HG03280 (cell line): ENCODE results near the gene ZMYND15.
"Not testable (repeated sequence)": the region's sequence is repeated elsewhere in the genome, so short reads cannot be mapped to it uniquely, and the experiment has no call there.

Experiments
- ATAC-seq: cut with Tn5 transposase; IDR thresholded peaks from one replicate; pipeline ENCODE4 v1.9.1; 2021; ENCODE audit warnings: mild to moderate bottlenecking, moderate library complexity; ENCODE audit not compliant: unreplicated experiment

The ZMYND15 gene, protein sequence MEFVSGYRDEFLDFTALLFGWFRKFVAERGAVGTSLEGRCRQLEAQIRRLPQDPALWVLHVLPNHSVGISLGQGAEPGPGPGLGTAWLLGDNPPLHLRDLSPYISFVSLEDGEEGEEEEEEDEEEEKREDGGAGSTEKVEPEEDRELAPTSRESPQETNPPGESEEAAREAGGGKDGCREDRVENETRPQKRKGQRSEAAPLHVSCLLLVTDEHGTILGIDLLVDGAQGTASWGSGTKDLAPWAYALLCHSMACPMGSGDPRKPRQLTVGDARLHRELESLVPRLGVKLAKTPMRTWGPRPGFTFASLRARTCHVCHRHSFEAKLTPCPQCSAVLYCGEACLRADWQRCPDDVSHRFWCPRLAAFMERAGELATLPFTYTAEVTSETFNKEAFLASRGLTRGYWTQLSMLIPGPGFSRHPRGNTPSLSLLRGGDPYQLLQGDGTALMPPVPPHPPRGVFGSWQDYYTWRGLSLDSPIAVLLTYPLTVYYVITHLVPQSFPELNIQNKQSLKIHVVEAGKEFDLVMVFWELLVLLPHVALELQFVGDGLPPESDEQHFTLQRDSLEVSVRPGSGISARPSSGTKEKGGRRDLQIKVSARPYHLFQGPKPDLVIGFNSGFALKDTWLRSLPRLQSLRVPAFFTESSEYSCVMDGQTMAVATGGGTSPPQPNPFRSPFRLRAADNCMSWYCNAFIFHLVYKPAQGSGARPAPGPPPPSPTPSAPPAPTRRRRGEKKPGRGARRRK

DNA sequence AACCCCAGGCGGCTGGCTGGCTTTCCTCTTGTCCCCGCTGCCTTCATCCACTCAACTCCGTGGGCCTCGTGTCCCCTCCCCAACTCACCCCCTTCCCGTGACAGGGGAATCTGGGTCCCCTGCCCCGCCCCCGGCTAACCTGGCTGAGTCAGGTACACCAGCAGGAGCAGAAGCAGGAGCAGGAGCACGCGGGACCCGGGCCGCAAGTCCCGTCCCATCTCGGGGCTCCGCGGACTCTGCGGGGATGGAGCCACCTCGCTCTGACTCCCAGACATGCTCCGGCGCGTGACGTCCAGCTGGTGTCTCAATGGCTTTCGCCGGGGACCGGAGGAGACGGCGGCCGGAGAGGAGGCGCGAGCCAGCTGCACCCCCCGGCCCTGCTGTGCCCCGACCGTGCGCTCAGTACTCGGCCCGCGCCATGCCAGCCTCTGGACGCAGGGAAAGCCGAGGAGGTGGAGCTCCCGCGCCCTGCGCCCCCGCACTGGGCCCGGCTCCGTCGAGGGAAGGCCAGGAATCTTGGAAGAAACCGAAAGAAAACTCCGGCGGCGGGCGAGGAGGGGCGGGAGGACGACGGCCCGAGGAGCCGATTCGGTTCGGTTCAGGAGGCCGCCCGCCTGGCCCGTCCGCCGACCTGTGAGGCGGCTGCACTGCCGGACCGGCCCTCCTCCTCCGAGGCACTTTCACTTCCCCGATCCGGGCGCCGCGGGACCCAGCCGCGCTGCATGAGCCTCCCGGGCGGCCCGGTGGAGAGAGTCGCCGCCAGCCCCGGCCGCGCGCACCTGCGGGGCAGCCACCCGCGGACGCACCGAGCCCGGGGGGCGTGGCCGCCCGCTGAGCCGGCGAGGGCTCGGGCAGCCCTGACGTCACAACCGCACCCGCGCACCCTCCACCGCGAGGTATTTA is at the start of gene ZMYND15, which contains the start of gene CXCL16:
TSS of gene ZMYND15 (plus strand) at position 712 of the 903 bp plus-strand sequence. CDS start 716 bp downstream, outside the sequence.
TSS of gene CXCL16 (minus strand) at position 807 of the 903 bp plus-strand sequence. CDS start at position 218, 589 bp downstream.
- ATAC-seq, result peak; percentile 49

DNA sequence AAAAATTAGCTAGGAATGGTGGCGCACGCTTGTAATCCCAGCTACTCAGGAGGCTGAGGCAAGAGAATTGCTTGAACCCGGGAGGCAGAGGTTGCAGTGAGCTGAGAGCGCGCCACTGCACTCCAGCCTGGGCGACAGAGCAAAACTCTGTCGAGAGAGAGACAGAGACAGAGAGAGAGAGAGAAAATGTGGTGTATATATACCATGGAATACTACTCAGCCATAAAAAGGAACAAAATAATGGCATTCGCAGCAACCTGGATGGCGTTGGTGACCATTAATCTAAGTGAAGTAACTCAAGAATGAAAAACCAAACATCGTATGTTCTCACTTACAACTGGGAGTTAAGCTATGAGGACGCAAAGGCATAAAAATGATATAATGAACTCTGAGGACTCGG is 49.8 kb upstream of the ZMYND15 start:
- not testable (repeated sequence) for ATAC-seq

DNA sequence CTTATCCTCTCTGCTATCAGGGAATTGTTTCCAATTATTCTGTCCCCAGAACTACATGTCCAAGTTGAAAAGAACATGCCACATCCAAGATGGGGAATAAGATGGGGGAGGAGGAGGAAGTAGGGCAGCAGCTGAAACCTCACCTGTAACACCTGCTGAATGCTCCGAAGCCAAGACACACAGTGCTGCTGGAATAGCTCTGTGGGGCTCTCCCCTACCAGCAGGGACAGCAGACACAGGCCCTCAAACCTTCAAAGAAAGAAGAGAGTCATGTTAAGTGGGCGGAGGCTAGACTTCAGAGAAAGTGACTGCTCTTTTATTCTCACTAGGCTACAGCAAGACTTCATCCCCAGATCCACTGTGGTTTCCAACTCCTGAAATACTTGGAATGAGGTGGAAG is 48.9 kb upstream of the ZMYND15 start:
- ATAC-seq, result no peak

DNA sequence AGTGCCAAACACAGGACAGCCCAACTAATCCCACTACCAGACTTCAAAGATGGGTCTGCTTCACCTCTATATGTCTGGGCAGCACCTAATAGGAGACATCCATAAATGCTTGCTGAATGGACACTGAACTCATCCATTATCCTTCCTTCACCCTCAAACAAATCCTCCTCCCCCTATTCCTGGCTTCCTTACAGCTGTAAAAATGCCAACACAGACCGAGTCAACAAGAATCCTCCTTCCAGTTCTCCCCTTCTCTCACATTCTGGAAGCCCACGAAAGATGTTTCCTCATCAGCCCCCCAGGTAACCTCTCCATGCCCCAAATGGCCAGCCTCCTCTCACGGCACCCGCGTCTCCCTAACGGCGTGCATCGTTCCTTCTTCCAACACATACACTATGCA is 47.9 kb upstream of the ZMYND15 start:
- no peak for ATAC-seq

DNA sequence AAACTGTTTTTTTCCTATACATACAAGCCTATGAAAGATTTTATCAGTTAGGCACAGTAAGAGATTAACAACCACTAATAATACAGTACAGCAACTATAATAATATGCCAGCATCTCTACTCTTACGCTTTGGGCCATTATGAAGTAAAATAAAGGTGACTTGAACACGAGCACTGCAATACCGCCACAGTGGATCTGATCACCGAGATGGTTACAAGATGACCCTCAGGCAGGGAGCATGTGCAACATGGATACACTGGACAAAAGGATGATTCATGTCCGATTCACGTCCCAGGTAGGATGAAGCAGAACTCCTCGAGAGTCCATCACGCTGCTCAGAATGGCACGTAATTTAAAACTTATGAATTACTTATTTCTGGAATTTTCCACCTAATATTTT is 46.2 kb upstream of the ZMYND15 start:
- ATAC-seq, result no peak

DNA sequence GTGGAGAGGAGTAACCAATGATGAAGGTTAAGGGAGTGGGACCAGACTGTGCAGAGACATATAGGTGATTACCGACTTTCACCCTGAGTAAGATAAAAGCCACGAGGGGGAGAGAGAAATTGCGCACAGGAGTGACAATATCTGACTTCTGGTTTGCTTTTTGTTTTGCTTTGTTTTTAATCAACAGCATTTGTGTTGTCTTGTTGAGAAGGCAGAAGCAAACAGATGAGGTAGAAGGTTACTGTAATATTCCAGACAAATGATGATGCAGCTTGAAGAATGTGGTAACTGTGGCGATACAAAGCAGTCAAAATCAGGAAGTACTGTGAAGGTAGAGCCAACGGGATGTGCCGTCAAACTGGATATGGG is 43.2 kb upstream of the ZMYND15 start:
- ATAC-seq, result no peak

DNA sequence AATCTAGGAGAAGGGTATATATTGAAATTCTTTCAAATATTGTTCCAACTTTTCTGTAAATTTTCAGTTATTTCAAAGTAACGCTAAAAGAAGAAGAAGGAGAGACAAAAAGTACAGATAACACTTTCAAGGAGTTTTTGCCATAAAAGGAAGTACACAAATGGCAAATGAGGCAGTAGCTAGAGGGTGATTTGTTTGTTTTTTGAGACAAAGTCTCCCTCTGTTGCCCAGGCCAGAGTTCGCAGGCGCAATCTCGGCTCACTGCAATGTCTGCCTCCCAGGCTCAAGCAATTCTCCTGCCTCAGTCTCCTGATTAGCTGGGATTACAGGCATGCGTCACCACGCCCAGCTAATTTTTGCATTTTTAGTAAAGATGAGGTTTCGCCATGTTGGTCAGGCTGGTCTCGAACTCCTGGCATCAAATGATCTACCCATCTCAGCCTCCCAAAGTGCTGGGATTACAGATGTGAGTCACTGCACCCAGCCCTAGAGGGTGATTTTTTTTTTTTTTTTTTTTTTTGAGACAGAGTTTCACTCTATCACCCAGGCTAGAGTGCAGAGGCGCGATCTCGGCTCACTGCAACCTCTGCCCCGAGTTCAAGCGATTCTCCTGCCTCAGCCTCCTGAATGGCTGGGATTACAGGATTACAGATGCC is 40.1 kb upstream of the ZMYND15 start:
- not testable (repeated sequence) for ATAC-seq

DNA sequence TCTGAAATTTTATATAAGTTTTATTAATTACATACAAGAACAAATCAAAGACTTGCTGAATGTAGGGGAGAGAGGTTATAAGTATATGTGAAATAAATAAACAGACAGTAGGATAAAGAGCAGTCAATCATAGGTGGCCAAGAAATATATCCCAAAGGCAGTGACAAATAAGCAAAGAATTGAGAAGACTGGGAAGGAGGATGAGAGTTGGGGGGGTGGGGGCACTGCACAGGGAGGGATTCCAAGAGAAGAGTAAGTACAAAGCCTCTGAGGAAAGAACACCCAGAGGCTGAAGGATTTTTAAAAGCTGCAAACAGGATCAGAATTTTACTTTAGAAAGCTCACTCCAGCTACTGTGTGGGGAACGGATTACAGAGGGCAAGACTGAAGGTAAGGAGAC is 38.5 kb upstream of the ZMYND15 start:
- ATAC-seq, result no peak

DNA sequence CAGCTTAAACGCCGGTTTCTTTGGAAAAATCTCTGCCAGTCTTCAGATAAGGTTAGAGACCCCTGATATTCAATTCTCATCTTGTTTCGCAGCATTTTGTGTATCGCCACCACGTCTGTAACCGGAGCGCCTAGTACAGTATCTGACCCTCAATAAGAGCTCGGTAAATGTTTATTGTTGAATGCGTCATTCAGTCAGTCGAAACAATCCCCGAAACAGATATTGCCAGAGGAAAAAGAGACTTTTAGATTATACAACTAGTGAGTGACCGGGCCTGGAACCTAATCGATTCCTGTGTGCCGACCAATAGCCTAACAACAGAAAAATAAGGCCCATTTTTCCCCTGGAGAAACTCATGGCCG is 36.3 kb upstream of the ZMYND15 start:
- no peak for ATAC-seq

DNA sequence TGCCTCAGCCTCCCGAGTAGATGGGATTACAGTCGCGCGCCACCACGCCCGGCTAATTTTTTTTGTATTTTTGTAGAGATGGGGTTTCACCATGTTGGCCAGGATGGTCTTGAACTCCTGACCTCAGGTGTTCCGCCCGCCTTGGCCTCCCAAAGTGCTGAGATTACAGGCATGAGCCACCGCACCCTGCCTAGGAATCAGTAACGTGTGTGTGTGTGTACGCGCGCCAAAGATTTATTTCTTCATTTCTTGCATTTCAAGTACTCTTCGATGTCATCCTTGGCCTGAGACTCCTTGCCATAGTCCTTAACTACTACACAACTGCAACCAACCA is 35.1 kb upstream of the ZMYND15 start:
- ATAC-seq, result not testable (repeated sequence)

DNA sequence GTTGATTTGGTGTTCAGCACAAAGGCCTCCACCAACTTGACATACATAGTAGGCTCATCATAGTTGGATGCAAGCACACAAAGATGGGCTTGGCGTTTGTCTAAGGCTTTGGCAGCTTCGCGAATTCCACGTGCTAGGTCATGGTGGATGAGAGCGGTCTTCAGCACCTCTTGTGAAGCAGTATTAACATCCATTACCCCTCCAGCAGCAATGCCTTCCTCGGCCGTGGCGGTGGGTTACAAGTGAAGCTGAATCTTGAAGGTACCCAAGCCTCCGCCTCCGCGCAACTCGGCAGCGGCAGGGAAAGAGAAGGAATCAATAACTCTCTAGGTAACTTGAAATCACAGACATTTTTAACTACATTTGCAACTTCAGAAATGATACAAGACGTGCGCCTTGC is 34.6 kb upstream of the ZMYND15 start:
- ATAC-seq, result no peak

DNA sequence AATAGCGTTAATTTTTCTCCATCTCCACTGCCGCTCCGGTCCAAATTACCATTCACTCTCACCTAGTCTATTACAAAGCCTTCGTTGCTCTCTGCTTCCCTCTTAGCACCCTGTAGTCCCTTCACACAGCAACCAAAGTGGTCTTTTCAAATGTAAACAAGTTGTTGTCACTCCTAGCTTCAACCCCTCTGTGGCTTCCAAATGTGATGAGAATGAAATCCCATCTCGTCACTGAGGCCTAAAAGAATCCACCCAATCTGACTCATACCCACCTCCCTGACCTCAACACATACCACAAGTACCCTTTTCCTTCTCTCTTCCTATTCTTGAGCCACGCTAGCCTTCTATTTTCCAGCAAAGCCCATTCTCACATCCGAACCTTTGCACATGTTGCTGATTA is 33.5 kb upstream of the ZMYND15 start:
- ATAC-seq, result no peak

DNA sequence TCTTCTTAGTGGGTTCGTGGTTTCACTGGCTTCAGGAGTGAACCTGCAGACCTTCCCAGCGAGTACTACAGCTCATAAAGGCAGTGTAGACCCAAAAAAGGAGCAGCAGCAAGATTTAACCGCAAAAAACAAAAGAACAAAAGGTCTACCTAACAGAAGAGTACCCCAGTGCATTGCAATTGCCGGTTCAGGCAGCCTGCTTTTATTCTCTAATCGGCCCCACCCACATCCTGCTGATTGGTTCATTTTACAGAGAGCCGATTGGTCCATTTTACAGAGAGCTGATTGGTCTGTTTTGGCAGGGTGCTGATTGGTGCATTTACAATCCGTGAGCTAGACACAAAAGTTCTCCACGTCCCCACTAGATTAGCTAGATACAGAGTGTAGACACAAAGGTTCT is 31.2 kb upstream of the ZMYND15 start:
- ATAC-seq, result no peak

DNA sequence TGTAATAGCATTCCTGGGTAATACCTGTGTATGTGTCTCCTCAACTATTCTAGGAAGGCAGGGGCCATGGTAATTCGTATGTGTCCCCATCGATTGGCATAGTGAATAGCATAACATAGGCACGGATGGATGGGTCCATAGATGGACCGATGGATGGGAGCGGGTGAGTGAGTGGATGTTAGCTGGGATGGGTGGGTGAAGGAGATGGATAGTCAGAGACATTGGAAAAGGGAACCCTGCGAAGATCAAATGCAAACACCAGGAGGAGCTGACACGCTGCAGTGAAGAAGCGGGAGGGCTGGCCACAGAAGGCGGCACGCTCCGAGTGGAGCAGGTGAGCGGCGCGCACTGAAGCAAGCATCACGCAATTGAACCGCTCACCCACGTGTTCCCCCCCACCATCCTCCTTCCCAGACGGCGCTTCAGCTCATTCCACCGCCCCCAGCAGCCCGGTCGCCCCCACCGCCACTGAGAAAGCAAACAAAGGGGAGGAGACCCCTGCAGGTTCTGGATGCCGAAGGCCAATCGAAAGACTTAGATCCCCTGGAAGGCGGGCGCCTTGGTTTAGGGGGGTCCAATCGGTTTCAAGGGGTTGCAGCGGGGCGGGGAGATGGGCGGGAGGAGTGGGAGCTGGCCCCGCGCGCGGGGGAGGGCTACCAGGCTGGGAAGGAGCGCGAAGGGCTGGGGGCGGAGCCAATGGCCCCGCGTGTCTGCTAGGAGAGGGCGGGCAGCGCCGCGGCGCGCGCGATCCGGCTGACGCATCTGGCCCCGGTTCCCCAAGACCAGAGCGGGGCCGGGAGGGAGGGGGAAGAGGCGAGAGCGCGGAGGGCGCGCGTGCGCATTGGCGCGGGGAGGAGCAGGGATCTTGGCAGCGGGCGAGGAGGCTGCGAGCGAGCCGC is 29.6 kb upstream of the ZMYND15 start, which contains the start of gene ARRB2:
TSS of gene ARRB2 (plus strand) at position 839 of the 899 bp plus-strand sequence. CDS start 90 bp downstream, outside the sequence.
- peak; percentile 84 for ATAC-seq

DNA sequence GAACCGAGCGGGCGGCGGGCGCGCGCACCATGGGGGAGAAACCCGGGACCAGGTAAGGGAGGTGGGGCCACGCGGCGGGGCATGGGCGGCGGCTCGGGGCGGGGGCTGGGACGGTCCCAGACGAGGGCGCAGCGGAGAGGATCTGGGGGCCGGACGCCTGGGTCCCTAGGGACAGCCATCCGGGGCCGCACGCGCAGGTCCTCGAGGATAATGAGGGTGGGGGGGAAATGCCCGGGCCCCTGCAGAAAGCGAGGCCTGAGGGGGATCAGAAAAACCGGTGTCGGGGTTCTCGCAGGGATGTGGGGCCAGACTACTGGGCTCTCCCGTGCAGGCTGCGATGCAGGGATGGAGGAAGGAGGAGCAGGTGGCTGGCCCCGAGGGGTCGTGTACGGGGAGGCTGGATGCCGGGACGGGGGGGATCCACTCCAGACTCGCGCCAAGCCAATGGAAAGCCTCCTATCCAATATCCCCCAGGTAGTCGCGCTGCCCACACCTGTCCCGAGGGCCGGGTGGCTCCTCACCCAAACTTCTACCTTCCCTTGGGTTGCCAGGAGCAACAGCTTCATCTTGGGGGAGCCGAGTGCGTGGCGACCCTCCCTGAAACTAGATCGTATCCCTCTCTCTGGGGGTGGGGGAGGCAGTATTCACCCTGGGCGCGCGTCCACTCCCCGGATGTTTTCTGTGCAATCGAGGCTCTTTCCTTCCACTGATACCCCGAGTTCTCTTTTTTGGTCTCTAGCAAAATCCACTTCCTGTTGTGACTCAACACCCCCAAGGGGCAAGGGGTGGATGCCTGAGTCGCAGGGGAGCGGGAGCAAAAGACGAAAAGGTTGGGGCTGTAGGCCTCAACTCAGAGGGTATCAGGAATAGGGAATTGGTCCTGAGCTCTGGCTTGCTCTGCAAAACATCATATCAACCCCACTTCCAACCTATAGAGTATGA is 28.7 kb upstream of the ZMYND15 start:
- no peak for ATAC-seq

DNA sequence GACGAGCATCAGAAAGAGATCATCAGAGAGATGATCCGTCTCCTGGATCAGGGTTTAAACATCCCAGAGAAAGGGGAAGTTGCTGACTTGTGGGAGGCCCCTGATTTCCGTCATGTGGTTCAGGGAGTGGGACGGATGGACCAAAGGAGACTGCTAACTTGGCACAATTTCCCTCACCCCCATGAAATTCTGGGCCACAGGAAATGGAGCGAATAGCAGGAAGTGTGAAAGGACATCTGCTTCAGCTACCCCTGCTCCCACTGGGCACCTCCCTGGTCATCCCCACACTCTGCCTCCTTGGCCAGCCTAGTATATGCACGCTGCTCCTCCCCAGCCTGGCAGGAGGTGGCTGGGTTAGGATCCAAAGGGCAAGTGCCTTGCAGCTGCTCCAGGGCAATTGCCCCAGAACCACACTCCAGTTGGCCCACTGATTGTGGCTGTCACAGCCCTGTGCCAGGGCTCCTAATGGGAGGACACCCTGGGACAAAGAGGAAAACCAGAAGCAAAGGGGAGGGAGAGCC is 27.9 kb upstream of the ZMYND15 start:
- ATAC-seq, result no peak

DNA sequence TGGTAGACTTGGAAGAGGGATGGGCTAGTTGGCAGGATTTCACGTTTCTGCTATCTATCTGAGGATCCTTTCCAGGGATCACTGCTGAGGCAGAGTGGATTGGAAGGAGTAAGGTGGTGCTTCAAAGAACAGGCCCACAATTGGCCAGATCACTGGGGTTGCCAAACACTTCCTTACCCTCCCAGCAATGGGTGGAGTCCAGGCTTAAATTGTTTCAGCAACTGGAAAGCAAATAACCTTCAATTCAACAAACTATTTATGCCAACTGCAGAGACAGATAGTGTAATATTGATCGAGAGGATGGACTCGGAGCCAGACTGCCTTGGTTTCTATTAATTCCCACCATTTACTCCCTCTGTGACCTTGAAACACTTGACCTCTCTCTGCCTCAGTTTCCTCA is 27.1 kb upstream of the ZMYND15 start:
- ATAC-seq, result no peak

DNA sequence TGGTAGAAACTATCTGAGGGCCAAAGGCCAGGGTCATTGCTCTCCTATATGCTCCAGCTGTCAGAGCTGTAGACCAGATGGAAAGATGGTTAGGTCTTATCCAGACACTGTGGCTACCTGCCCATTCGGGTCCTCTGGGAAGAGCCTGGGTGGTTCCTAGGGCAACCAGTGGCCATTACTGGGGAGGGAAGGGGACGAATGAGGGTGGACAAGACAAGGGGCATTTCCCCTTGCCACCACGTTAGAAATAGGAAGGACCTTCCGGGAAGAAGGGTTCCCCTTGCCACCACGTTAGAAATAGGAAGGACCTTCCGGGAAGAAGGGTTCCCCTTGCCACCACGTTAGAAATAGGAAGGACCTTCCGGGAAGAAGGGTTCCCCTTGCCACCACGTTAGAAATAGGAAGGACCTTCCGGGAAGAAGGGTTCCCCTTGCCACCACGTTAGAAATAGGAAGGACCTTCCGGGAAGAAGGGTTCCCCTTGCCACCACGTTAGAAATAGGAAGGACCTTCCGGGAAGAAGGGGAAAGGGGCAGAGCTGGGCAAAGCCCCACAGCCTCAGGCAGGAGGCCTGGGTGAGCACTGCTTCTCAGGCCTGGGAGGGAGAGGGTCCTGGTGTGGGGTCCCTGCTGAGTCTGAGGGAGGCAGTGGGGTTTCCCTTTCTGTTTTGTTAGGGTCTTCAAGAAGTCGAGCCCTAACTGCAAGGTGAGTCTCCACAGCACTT is 25.1 kb upstream of the ZMYND15 start:
- ATAC-seq, result not testable (repeated sequence)
